HCT116 (cell line): ENCODE results near the gene FAM47B.

Experiments used
- EGR1 ChIP-seq: IDR thresholded peaks from 2 replicates; pipeline ENCODE4 v1.6.1; 2012; ENCODE audit warnings: low read depth
- EZH2 ChIP-seq: fragments of 200-600 bp; sonication (generic); IDR thresholded peaks from 2 replicates; pipeline ENCODE4 v1.6.1; 2017; ENCODE audit warnings: antibody characterized with exemption, mixed run types
- EZH2phosphoT487 ChIP-seq: fragments of 200-600 bp; IDR thresholded peaks from 2 replicates; pipeline ENCODE4 v1.6.1; 2018; ENCODE audit warnings: antibody characterized with exemption, borderline replicate concordance
- POLR2A ChIP-seq: IDR thresholded peaks from 2 replicates; pipeline ENCODE4 v1.7.0; 2011; ENCODE audit warnings: borderline replicate concordance; ENCODE audit not compliant: insufficient read depth, insufficient read length; ENCODE audit errors: extremely low read depth
- ZNF274 ChIP-seq: fragments of 200-500 bp; sonication (Bioruptor generic); IDR thresholded peaks from 2 replicates; pipeline ENCODE4 v1.6.1; 2014; ENCODE audit warnings: mild to moderate bottlenecking, low read depth, low read length, inconsistent platforms
- TF ChIP-seq, protein P1 (sequence below), 3 experiments: fragments of 200-600 bp in 1 of 3; sonication (generic) in 1 of 3; IDR thresholded peaks in 2 of 3; conservative IDR thresholded peaks in 1 of 3; 2 replicates each; pipeline ENCODE4 v1.5.1; 2012 to 2017; ENCODE audit warnings: low read depth in 2 of 3, low read length in 2 of 3, antibody characterized with exemption in 1 of 3, borderline replicate concordance in 1 of 3, control low read depth in 1 of 3, mild to moderate bottlenecking in 1 of 3, mixed read lengths in 1 of 3, mixed run types in 1 of 3, moderate library complexity in 1 of 3; ENCODE audit not compliant: insufficient read depth in 1 of 3
- TF ChIP-seq, protein P2 (sequence below): IDR thresholded peaks from 2 replicates; pipeline ENCODE4 v1.6.1; 2012; ENCODE audit warnings: low read depth

DNA sequence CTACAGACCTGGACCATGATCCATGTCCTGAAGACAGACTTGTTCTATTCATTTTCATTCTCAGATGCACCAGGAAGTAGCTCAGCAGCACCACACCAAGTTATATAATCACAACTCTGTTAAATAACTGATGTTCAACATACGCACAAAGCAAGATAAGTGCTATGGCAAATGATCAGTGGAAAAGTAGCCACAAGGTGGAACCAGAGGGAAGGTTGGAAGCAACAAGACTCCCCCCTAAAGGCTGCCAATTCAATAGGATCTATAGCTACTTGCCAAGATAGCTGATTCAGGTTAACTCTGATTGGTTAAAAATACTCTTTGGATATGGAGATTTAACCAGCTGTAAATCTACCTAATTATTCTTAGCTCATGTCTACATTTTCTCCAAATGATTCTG lies 23.7 kb upstream of the FAM47B start:
- no peak for TF ChIP-seq POLR2A
- TF ChIP-seq EZH2 = no peak
- TF ChIP-seq, protein P1, sequence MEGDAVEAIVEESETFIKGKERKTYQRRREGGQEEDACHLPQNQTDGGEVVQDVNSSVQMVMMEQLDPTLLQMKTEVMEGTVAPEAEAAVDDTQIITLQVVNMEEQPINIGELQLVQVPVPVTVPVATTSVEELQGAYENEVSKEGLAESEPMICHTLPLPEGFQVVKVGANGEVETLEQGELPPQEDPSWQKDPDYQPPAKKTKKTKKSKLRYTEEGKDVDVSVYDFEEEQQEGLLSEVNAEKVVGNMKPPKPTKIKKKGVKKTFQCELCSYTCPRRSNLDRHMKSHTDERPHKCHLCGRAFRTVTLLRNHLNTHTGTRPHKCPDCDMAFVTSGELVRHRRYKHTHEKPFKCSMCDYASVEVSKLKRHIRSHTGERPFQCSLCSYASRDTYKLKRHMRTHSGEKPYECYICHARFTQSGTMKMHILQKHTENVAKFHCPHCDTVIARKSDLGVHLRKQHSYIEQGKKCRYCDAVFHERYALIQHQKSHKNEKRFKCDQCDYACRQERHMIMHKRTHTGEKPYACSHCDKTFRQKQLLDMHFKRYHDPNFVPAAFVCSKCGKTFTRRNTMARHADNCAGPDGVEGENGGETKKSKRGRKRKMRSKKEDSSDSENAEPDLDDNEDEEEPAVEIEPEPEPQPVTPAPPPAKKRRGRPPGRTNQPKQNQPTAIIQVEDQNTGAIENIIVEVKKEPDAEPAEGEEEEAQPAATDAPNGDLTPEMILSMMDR (IDR thresholded peaks at IDR 0.05 in 2 of 3, conservative IDR thresholded peaks at IDR 0.05 in 1 of 3; ENCODE audit: borderline replicate concordance in 1 of 3, insufficient read depth in 1 of 3, low read depth in 2 of 3, low read length in 2 of 3) = no peak
- TF ChIP-seq, protein P2, sequence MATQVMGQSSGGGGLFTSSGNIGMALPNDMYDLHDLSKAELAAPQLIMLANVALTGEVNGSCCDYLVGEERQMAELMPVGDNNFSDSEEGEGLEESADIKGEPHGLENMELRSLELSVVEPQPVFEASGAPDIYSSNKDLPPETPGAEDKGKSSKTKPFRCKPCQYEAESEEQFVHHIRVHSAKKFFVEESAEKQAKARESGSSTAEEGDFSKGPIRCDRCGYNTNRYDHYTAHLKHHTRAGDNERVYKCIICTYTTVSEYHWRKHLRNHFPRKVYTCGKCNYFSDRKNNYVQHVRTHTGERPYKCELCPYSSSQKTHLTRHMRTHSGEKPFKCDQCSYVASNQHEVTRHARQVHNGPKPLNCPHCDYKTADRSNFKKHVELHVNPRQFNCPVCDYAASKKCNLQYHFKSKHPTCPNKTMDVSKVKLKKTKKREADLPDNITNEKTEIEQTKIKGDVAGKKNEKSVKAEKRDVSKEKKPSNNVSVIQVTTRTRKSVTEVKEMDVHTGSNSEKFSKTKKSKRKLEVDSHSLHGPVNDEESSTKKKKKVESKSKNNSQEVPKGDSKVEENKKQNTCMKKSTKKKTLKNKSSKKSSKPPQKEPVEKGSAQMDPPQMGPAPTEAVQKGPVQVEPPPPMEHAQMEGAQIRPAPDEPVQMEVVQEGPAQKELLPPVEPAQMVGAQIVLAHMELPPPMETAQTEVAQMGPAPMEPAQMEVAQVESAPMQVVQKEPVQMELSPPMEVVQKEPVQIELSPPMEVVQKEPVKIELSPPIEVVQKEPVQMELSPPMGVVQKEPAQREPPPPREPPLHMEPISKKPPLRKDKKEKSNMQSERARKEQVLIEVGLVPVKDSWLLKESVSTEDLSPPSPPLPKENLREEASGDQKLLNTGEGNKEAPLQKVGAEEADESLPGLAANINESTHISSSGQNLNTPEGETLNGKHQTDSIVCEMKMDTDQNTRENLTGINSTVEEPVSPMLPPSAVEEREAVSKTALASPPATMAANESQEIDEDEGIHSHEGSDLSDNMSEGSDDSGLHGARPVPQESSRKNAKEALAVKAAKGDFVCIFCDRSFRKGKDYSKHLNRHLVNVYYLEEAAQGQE = no peak
- no peak for TF ChIP-seq ZNF274
- TF ChIP-seq EGR1 = no peak
- no peak for TF ChIP-seq EZH2phosphoT487
